Gastroesophageal sphincter (tissue), 4 donors: ENCODE measurements around the gene NAPB. TPM values are rescaled to one million over a fixed set of nuclear protein-coding genes. Genes with fewer than 3 reads are reported as not detected.

Source experiments
- ATAC-seq: fragments of 150-250 bp; one replicate; pipeline ENCODE4 v1.9.1; 2016; ENCODE audit warnings: mild to moderate bottlenecking, moderate library complexity
- H3K27ac ChIP-seq, 4 donors: fragments of 200-600 bp; sonication (generic) in 3 of 4; 1 replicate in 3 of 4; 2 replicates in 1 of 4; pipeline ENCODE4 v1.5.1; 2016 to 2019
- H3K27me3 ChIP-seq: fragments of 200-600 bp; sonication (generic); one replicate; pipeline ENCODE4 v1.5.1; 2019
- H3K36me3 ChIP-seq, 2 donors: fragments of 200-600 bp; sonication (generic); one replicate each; pipeline ENCODE4 v1.5.1; 2019; ENCODE audit warnings: control low read depth in 1 of 2
- H3K4me1 ChIP-seq, 3 donors: fragments of 200-600 bp; sonication (generic); 1 replicate in 2 of 3; 2 replicates in 1 of 3; pipeline ENCODE4 v1.5.1; 2016 to 2019; ENCODE audit warnings: control low read depth in 2 of 3
- H3K4me3 ChIP-seq, 2 donors: fragments of 200-600 bp; sonication (generic); one replicate each; pipeline ENCODE4 v1.5.1; 2019; ENCODE audit warnings: mild to moderate bottlenecking in 1 of 2, moderate library complexity in 1 of 2
- H3K9me3 ChIP-seq, 3 donors: fragments of 200-600 bp; sonication (generic); one replicate each; pipeline ENCODE4 v1.5.1; 2017 to 2019; ENCODE audit warnings: control low read depth in 2 of 3
- EP300 ChIP-seq: sonication (generic); formaldehyde crosslinking; IDR thresholded peaks from one replicate; pipeline ENCODE4 v1.6.1; 2017; ENCODE audit warnings: antibody characterized with exemption, mild to moderate bottlenecking
- POLR2A ChIP-seq, 2 donors: fragments of 450-650 bp; IDR thresholded peaks; one replicate each; pipeline ENCODE4 v1.6.1; 2017; ENCODE audit warnings: antibody characterized with exemption in 2 of 2, mild to moderate bottlenecking in 2 of 2, moderate library complexity in 1 of 2
- POLR2AphosphoS5 ChIP-seq: sonication (generic); formaldehyde crosslinking; IDR thresholded peaks from one replicate; pipeline ENCODE4 v1.6.1; 2017; ENCODE audit warnings: antibody characterized with exemption
- WGBS, 2 donors: methylation state at CpG; one replicate each; pipeline ENCODE4 v1.1.5; 2018; ENCODE audit warnings: low coverage in 1 of 2; 5-methylcytosine and 5-hydroxymethylcytosine counted together
- total RNA-seq, 4 donors: library from RNA; depleted of rRNA; stranded (reverse); fragments of >200 nt; gene quantifications; one replicate each; pipeline ENCODE4 v1.1.0, GENCODE V29; 2016
- TF ChIP-seq, protein P1 (sequence below), 4 experiments: fragments of 200-600 bp in 2 of 4; fragments of 450-650 bp in 2 of 4; sonication (generic) in 1 of 4; IDR thresholded peaks; one replicate each; pipeline ENCODE4 v1.5.1; 2017 to 2019; ENCODE audit warnings: antibody characterized with exemption in 4 of 4, mild to moderate bottlenecking in 2 of 4, moderate library complexity in 2 of 4

NAPB gene
- total RNA-seq, 4 donors from 2014 or later: 14.0 to 20.1 (median 18.1) TPM

DNA sequence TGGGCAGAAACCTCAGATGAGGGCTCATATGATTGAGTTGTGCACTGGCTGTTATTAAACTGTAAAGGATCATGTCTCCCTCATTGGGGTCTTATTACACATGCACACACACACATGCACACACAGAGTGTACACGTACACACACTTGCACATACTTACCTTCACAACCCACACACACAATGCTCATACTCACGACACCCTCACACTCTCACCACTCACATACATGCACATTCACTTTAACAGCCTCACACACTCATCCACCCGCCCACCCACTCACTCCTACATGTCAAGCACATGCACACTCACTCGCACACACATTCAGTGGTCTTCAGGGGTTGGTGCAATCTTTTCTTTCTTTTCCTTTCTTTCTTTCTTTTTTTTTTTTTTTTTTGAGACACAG, 23.6 kb upstream of the NAPB start:
- H3K4me3 ChIP-seq: no peak overlapping the region
- H3K27me3 ChIP-seq: no peaks in the 10 kb centered on the region
- no peaks in the 10 kb centered on the region for H3K9me3 ChIP-seq
- H3K27ac ChIP-seq: no peak overlapping the region
- no peaks in the 10 kb centered on the region for H3K36me3 ChIP-seq
- no peaks in the 10 kb centered on the region for H3K4me1 ChIP-seq
- WGBS, 2 donors: 89 to 94% methylated on average over 3 to 4 of the region's 4 CpGs
- TF ChIP-seq POLR2AphosphoS5 (no peak), POLR2A (IDR thresholded peaks at IDR 0.05) (no peak), EP300 (no peak)
- TF ChIP-seq, protein P1, sequence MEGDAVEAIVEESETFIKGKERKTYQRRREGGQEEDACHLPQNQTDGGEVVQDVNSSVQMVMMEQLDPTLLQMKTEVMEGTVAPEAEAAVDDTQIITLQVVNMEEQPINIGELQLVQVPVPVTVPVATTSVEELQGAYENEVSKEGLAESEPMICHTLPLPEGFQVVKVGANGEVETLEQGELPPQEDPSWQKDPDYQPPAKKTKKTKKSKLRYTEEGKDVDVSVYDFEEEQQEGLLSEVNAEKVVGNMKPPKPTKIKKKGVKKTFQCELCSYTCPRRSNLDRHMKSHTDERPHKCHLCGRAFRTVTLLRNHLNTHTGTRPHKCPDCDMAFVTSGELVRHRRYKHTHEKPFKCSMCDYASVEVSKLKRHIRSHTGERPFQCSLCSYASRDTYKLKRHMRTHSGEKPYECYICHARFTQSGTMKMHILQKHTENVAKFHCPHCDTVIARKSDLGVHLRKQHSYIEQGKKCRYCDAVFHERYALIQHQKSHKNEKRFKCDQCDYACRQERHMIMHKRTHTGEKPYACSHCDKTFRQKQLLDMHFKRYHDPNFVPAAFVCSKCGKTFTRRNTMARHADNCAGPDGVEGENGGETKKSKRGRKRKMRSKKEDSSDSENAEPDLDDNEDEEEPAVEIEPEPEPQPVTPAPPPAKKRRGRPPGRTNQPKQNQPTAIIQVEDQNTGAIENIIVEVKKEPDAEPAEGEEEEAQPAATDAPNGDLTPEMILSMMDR (IDR thresholded peaks at IDR 0.05): no peak
- no peak for ATAC-seq

DNA sequence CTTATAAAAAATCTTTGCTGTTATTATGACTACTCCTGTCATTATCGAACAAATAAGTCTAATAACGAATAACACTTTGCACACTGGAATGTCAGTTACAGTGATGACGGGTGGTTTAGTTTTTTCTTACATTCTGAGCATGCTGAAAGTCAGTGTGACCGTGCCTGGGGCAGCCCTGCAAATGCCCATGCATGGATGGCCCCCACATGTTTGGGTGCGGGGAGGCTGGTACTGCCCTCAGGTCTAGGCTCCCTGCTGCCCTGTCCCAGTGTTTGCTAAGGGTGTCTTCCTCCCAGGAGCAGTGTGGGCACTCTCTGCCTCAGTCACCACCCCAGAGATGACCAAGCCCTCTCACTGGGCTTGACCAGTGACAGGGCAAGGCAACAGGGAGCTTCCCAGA, 21.1 kb upstream of the NAPB start:
- Histone ChIP-seq H3K27ac (no peak overlapping the region), H3K27me3 (no peaks in the 10 kb centered on the region), H3K4me3 (no peak overlapping the region), H3K4me1 (no peaks in the 10 kb centered on the region), H3K36me3 (no peaks in the 10 kb centered on the region), H3K9me3 (no peaks in the 10 kb centered on the region)
- WGBS, 2 donors: 59 to 76% methylated on average over 4 to 5 of the region's 5 CpGs
- TF ChIP-seq EP300 (no peak), POLR2A (IDR thresholded peaks at IDR 0.05) (no peak)
- TF ChIP-seq, protein P1 (IDR thresholded peaks at IDR 0.05): no peak
- ATAC-seq: no peak

DNA sequence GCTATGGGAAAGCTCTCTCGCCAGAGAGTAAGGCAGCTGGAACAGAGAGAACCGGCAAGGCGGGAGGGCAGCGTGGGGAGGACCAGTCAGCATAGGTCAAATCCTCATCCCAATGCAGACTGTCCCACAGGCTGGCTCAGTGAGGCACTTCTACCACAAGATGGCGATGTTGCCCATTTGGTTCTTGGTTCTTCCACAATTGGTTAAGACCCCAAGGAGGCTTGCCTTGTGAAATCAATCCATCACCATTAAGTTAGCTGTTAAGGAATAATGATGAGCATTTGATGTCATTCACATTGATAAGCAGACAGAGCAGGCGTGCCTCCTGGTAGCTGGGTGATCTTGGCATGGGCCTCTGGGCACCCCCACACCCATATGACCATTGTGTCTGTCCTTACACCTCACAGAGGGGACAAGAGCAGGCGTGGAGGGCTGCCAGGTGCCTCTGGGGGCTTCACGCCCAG, 20.6 kb upstream of the NAPB start:
- H3K9me3 ChIP-seq: no peaks in the 10 kb centered on the region
- H3K4me3 ChIP-seq: no peak overlapping the region
- TF ChIP-seq POLR2A (IDR thresholded peaks at IDR 0.05): no peak
- no peak for TF ChIP-seq EP300
- TF ChIP-seq, protein P1 (IDR thresholded peaks at IDR 0.05): peak; percentile 58 to 87 (median 74)
- 0% methylated on average over 4 to 5 of the region's 8 CpGs for WGBS, 2 donors
- peak; percentile 71 for ATAC-seq
- H3K27ac ChIP-seq: no peak overlapping the region
- peaks cover 0 to 4% (median 0%) of the 10 kb centered on the region in 3 donors for H3K4me1 ChIP-seq
- H3K27me3 ChIP-seq: no peaks in the 10 kb centered on the region
- no peaks in the 10 kb centered on the region for H3K36me3 ChIP-seq

DNA sequence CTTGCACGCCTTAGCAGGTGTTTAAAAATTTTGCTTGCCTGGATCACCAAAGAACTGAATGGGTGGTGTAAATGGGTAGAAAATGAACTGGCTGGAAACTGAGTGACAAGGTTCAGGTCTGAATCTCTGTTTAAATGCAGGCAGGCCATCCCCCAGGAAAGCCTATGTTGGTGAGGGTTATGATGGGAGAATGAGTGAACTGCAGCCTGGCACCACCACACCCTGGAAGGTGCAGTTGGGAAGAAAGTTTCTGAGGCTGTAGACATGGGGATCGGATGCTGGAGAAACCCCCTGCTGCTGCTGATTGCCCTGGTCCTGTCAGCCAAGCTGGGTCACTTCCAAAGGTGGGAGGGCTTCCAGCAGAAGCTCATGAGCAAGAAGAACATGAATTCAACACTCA, 18.7 kb upstream of the NAPB start:
- Histone ChIP-seq H3K27ac (no peak overlapping the region), H3K9me3 (no peaks in the 10 kb centered on the region), H3K4me1 (peaks cover 0 to 16% (median 0%) of the 10 kb centered on the region in 3 donors), H3K4me3 (no peak overlapping the region), H3K36me3 (no peaks in the 10 kb centered on the region), H3K27me3 (no peaks in the 10 kb centered on the region)
- no peak for ATAC-seq
- 67 to 80% methylated on average over 1 to 2 of the region's 2 CpGs for WGBS, 2 donors
- TF ChIP-seq POLR2A (IDR thresholded peaks at IDR 0.05): no peak
- no peak for TF ChIP-seq POLR2AphosphoS5
- TF ChIP-seq, protein P1 (IDR thresholded peaks at IDR 0.05): no peak
- no peak for TF ChIP-seq EP300

DNA sequence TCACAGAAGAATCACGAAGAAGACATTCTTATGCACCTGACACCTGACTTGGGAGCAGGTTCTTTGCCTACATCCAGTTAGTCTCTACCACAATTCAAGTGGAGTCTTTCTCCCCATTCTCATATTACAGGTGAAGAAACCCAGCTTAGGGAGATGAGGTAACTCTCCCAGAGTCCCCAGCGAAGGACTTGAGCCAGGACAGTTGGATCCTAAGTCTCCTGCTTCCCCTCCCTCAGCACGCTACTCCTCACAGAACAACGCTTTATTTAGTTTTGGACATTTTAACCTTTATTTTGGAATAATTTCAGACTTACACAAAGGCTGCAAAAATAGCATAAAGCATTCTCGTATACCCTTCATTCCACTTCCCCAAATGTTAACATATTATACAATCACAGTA, 17.4 kb upstream of the NAPB start:
- TF ChIP-seq POLR2AphosphoS5 (no peak), POLR2A (IDR thresholded peaks at IDR 0.05) (no peak), EP300 (no peak)
- TF ChIP-seq, protein P1 (IDR thresholded peaks at IDR 0.05): no peak
- 58 to 62% methylated on average over 4 to 5 of the region's 5 CpGs for whole genome bisulfite sequencing, 2 donors

More for the DNA sequence above, 17.4 kb upstream of the NAPB start:
- no peak overlapping the region for H3K4me3 ChIP-seq
- H3K36me3 ChIP-seq: no peaks in the 10 kb centered on the region
- no peak for ATAC-seq
- H3K27me3 ChIP-seq: no peaks in the 10 kb centered on the region
- no peaks in the 10 kb centered on the region for H3K9me3 ChIP-seq
- peaks cover 0 to 16% (median 0%) of the 10 kb centered on the region in 3 donors for H3K4me1 ChIP-seq
- no peak overlapping the region for H3K27ac ChIP-seq
